Measurements from ENCODE around the gene ATIC.
A peak's percentile ranks its signal among the peaks of the same experiment; 100 is the strongest.

The ATIC gene

GRCh38 chr2:215361876-215362561, 50.2 kb downstream of the ATIC start:
- DNase-seq = no peak

DNA sequence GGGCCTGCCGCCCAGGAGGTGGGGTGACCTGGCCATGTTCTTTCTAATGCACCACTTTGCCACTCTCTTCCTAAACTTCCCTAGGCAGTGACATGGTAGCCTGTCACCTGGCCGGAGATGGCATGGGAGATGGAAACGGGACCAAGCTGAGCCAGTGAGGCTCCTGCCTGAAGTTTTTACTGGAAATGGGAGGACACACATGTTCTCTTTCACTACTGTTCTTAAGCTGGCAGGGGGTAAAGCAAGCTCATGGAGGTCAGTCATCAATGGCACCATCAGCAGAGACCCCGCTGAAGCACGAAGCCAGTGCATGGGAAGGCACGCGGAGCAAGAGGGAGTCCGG, 50.7 kb downstream of the ATIC start:
- DNase-seq = no peak

- DNase-seq = no peak
These were observed 51.2 kb downstream of the ATIC start for GRCh38 chr2:215363039-215363438.

- DNase-seq = no peak
These were observed 51.8 kb downstream of the ATIC start for GRCh38 chr2:215363461-215364156.

DNA sequence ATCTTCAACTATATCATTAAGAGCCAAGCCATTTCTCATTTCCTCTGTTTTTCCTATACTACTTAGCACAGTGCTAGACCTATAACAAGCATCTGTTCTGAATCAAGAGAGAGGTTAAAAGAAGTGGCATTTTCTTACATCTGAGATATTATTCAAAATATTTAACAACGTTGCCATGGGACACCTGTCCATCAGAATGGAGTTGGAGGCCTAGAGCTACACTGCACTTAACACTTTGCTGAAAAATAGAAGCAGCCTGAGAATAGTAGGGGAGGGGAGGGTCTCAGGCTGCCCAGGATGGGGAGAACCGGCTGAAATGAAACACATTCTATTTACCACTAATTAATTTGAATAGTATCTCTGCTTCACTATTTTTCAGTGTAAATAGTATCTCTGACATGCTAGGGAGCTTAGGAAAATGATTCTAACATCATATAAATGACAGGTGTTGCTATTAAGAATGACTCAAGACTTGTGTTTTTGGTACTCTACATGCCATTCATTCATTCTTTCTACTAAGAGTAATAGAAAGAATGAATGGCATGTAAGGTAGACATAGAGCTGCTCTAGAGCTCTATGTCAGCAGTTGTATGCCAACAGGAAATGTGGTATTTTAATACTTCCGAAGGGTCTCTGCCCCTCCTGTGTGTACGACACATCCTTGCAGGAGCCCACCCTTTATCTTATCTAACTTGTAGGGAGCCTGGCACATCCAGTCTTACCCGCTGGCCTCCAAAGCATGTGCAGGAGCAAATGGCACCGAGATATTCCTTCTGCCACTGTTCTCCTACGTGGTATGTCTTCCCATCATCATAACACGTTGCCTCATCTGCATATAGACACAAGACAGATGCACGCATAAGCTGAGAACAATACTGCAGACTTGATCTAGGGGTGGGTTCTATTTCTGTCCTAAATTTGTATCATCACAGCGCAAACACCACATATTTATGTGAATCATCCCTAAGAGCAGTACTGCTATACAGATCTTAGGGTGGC, 52.6 kb downstream of the ATIC start:
- DNase-seq = no peak

DNA sequence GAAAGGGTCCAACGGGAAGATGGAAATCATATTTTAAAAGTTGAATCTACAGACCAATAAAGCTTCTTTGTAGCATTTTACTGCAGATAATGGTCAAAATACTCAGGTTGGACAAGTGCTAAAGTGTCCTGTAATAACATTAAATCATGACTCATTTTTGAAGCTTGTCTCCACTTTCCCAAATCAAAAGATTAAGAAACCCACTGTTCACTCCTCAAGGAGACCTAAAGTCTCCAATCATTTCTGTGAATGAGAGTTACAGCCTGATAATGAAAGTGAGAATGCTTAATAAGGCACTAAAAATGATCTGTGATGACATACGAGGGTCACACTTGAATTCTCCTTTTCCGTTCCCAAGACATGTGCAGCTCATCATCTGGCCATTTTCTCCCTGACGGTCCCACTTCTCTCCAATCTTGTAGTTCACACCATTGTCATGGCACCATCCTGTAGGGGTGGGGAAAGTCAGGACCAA, 53.4 kb downstream of the ATIC start:
- DNase-seq = no peak

DNA sequence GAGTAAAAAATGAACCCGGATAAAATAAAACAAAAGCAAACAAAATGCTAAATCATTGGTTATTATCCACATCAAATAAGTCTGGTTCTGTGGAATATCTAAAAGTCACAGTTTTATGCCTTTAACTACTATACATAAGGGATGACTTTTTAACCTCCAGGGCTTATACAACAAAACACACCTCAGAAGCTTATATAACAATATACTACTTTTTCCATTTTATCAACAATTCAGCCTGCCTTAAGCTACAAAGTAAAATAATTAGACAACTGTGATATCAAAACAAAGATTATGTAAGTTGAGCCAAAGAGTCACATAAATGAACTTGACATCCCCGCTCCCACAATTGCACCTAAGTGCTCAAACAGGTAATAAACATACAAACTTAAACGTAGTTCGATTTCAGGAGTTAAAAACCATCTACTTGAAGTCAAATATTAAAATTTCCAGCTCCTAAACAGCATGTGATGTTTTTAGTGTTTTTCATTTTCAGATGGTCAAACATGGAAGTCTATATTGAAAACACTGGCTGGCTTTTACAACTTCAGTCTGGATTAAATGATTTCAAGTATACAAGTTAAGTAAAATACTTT, 54.7 kb downstream of the ATIC start:
- no peak for DNase-seq

GRCh38 chr2:215367662-215368492, 56.0 kb downstream of the ATIC start:
- DNase-seq = peak; percentile 41

DNA sequence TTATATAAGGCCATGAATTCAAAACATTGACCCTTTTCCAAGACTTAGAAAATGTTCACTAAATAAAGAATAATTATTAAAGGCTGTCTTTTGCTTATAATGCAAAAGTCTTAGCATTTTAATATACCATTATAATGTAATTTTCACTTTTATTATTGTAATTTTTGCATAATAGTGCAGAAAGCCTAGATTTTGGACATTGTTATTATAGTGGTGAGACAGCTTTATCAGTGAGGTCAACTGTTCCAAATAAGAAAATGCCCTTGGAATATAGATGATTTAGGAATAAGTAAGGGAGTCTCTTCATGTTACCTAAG, 56.6 kb downstream of the ATIC start:
- DNase-seq = no peak

- DNase-seq = peak; percentile 73
These were observed 57.4 kb downstream of the ATIC start for GRCh38 chr2:215369181-215369760.

- no peak for DNase-seq
These were observed 58.5 kb downstream of the ATIC start for GRCh38 chr2:215370112-215370965.

DNA sequence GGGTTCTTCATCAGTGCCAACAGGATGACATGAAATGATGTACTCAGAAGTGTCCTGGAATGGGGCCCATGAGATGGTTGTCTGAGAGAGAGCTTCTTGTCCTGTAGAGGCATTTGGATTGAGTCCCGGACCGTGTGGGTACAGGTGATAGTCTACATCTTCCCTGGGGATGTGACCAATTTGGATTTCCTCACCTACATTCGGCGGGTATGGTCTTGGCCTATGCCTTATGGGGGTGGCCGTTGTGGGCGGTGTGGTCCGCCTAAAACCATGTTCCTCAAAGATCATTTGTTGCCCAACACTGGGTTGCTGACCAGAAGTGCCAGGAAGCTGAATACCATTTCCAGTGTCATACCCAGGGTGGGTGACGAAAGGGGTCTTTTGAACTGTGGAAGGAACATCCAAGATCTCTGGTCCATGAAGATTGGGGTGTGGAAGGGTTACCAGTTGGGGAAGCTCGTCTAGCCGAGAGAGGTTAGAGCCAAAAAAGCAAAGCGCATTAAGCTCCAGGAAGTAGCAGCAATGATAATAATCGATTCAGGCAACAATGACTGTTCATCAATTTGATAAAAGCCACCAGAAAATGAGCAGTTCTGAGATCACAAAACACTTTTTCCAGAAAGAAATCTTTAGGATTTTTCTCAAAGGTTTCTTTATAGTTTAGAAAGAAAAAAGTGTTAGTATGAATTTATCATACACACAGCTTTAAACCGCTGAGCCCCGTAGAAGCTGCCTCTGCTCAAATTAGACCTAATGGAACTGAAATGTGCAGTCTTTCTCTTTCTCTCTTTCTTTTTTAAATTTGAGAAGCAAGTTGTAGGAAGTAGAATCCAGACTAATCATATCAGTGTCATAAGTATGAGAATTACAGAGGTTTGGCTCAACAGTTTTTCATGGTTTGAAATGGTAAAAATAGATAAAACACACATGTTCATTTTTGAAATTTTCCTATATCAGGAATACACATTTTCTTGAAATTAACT, 60.3 kb downstream of the ATIC start:
- DNase-seq = no peak

- no peak for DNase-seq
These were observed 61.2 kb downstream of the ATIC start for GRCh38 chr2:215372968-215373649.

DNA sequence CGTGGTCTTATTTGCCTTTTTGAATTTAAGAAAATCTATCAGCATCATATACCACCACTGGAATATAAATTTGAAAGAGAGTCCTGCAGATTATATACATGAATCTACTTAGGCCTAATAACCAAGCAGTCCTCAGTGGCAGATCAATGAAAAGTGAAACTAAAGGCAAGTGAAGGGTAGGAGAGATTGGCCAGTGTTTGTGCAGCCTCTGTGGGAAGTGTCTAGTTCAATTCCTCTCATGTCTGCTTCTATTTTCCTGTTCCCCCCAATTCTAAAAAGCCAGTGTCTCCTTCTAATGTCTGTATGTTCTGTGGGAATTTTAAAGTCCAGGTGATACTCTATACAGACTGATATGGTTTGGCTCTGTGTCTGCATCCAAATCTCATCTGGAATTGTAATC, 62.1 kb downstream of the ATIC start:
- no peak for DNase-seq

DNA sequence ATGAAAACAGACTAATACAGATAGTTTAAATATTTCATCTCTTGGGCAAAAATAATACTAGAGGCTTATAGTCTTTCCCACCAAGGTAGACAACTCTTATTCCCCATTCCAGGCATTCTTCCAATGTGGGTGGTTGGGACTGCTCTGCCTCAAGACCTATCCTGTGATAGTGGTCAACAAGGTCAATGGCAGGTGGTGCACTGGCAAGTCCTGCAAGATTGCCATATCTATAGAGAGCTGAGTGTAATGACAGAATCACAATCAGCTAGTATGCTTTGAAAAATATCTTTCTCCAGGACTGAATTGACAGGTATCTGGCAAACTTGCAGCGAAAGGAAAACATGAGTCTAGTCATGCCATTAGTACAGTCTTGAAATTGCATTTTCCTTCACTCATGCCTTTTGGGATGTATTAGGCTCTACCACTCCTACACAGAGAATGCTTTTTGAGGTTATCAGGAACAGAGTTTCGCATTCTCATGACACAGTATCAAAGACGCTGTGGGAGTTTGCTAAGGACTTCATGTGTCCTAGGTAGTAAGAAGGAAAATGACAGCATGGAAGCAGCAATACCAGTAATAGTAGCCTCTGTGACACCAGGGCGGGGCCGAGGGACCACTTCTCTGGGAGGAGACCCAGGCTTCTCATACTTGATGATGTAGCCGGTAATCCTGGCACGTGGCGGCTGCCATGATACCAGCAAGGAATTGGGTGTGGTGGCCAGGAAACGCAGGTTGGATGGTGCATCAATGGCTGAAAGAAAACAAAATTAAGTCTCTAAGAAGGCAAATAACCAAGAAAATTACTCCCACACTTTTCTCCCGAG, 63.0 kb downstream of the ATIC start:
- no peak for DNase-seq

- DNase-seq = no peak
These were observed 63.6 kb downstream of the ATIC start for GRCh38 chr2:215375467-215375830.

GRCh38 chr2:215376103-215376780, 64.4 kb downstream of the ATIC start:
- no peak for DNase-seq

GRCh38 chr2:215377283-215377682, 65.4 kb downstream of the ATIC start:
- DNase-seq = no peak

All from NCI-H82 (cell line).